ENCODE results near the gene SUCLG2. TPM values are rescaled to one million over a fixed set of nuclear protein-coding genes. Genes with fewer than 3 reads are reported as not detected.

The SUCLG2 gene
- total and polyA plus RNA-seq, 2 of the 4 experiments (the other 2 are of a cell fraction) = 26.8 to 34.6 TPM

DNA sequence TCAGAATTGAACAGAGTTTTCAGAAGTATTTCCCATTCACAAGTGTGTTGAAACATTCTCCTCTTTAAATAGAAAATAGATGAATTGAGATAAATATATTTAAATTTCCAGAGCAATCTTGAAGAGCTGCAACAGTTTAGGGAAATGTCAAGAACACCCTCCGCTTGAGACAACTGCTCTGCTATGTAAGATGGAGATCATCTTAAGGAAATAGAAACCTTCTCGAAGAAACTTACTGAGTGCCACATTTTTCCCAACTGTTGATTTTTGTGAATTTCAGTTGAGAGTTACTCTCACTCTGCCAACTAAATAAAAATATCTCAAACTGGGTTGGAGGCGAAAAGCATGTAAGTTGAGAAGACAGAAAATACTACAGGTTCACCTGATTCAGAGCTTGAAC is 78.0 kb downstream of the SUCLG2 start:
- H3K14ac ChIP-seq (replicated peaks; ENCODE audit: low read depth, low read length) = no peak overlapping the region
- CTCF ChIA-PET = no interaction called here
- no peaks in the 10 kb centered on the region for H3K27me3 ChIP-seq (ENCODE audit: control insufficient read depth, insufficient read depth, low read length)
- in situ Hi-C loops (cut with MboI; ENCODE audit: low sequenced_read_pairs) = no loop called here
- no peak overlapping the region for H3K27ac ChIP-seq (ENCODE audit: insufficient read depth, low read length)
- H3K56ac ChIP-seq (ENCODE audit: extremely low read depth, insufficient read depth, low read length) = no peak overlapping the region
- H3K4me2 ChIP-seq (ENCODE audit: low read depth, low read length) = no peak overlapping the region
- no peaks in the 10 kb centered on the region for H4K20me1 ChIP-seq (ENCODE audit: insufficient read depth, low read length)
- H3K23ac ChIP-seq (ENCODE audit: low read depth, low read length) = no peak overlapping the region
- peaks cover 2% of the 10 kb centered on the region for H3K4me1 ChIP-seq (ENCODE audit: control insufficient read depth, insufficient read depth, low read length)
- DNase-seq (no peak), ATAC-seq (ENCODE audit: low read depth) (no peak)
- H2BK120ac ChIP-seq (ENCODE audit: low read depth, low read length) = no peak overlapping the region
- H4K8ac ChIP-seq (ENCODE audit: low read depth in 2 of 2, low read length in 2 of 2) = no peak overlapping the region
- BruUV-seq (replicated peaks) = no TSS peak
- H4K5ac ChIP-seq (ENCODE audit: low read depth, low read length) = no peak overlapping the region
- TF ChIP-seq BHLHE40 (IDR thresholded peaks at IDR 0.05; ENCODE audit: low read depth, low read length) (no peak), CEBPB (IDR thresholded peaks at IDR 0.05; ENCODE audit: low read depth, low read length) (no peak), MAFK (IDR thresholded peaks at IDR 0.05; ENCODE audit: low read depth, low read length) (no peak), RFX5 (IDR thresholded peaks at IDR 0.05; ENCODE audit: low read depth, low read length) (no peak), MXI1 (IDR thresholded peaks at IDR 0.05; ENCODE audit: borderline replicate concordance, low read depth, low read length) (no peak), MAZ (IDR thresholded peaks at IDR 0.05; ENCODE audit: borderline replicate concordance, low read depth, low read length) (no peak), RCOR1 (IDR thresholded peaks at IDR 0.05; ENCODE audit: insufficient replicate concordance, low read length) (no peak), CHD1 (IDR thresholded peaks at IDR 0.05; ENCODE audit: low read depth, low read length) (no peak), FOS (IDR thresholded peaks at IDR 0.05; ENCODE audit: low read depth, low read length) (no peak)
- TF ChIP-seq, protein P1, sequence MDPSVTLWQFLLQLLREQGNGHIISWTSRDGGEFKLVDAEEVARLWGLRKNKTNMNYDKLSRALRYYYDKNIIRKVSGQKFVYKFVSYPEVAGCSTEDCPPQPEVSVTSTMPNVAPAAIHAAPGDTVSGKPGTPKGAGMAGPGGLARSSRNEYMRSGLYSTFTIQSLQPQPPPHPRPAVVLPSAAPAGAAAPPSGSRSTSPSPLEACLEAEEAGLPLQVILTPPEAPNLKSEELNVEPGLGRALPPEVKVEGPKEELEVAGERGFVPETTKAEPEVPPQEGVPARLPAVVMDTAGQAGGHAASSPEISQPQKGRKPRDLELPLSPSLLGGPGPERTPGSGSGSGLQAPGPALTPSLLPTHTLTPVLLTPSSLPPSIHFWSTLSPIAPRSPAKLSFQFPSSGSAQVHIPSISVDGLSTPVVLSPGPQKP (IDR thresholded peaks at IDR 0.05; ENCODE audit: borderline replicate concordance, low read depth, low read length) = no peak
- TF ChIP-seq, protein P2, sequence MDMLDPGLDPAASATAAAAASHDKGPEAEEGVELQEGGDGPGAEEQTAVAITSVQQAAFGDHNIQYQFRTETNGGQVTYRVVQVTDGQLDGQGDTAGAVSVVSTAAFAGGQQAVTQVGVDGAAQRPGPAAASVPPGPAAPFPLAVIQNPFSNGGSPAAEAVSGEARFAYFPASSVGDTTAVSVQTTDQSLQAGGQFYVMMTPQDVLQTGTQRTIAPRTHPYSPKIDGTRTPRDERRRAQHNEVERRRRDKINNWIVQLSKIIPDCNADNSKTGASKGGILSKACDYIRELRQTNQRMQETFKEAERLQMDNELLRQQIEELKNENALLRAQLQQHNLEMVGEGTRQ (IDR thresholded peaks at IDR 0.05; ENCODE audit: low read depth, low read length) = no peak
- H3K9ac ChIP-seq (ENCODE audit: low read depth, low read length) = no peak overlapping the region
- H3K4me3 ChIP-seq (ENCODE audit: insufficient read depth, low read depth, low read length) = no peak overlapping the region
- no peak overlapping the region for H2AFZ ChIP-seq (replicated peaks; ENCODE audit: low read length, poor library complexity)
- H2BK20ac ChIP-seq (ENCODE audit: low read depth, low read length) = no peak overlapping the region
- H3K79me1 ChIP-seq (ENCODE audit: low read depth in 1 of 2, low read length in 2 of 2) = peaks cover 0 to 10% of the 10 kb centered on the region in 2 experiments; a peak in 1 of 4 replicates
- no peak overlapping the region for H2AK9ac ChIP-seq (replicated peaks; ENCODE audit: low read depth, low read length, poor library complexity)
- no CpG with 5 or more reads among the region's 3 CpGs for WGBS, 2 experiments (ENCODE audit: extremely low coverage in 2 of 2, insufficient read length in 1 of 2)
- no peak overlapping the region for H4K91ac ChIP-seq (ENCODE audit: insufficient read depth, low read depth, low read length)
- no peaks in the 10 kb centered on the region; the same call in 1 of the 2 replicates for H3K9me3 ChIP-seq (ENCODE audit: control insufficient read depth, insufficient read depth, low read length)
- dilution Hi-C loops (cut with HindIII; ENCODE audit: low sequenced_read_pairs, unreplicated experiment) = no loop called here
- H3K9me1 ChIP-seq (ENCODE audit: insufficient read depth, low read length) = 0 out of 2 replicates have a peak, but pooled peaks cover 3% of the 10 kb centered on the region
- H2BK5ac ChIP-seq (ENCODE audit: low read depth, low read length, poor library complexity, severe bottlenecking) = no peak overlapping the region
- POLR2A ChIA-PET (ENCODE audit: unreplicated experiment) = no interaction called here
- intact Hi-C loops (cut with micrococcal nuclease) = no loop called here
- no peak overlapping the region for H2BK15ac ChIP-seq (ENCODE audit: low read depth, low read length)
- H3K36me3 ChIP-seq (ENCODE audit: control insufficient read depth, insufficient read depth, low read length) = no peaks in the 10 kb centered on the region; the same call in 1 of the 2 replicates
- no peak overlapping the region for H3K4ac ChIP-seq (ENCODE audit: low read depth, low read length)
- H2AK5ac ChIP-seq (ENCODE audit: low read depth, low read length) = no peak overlapping the region
- no peak overlapping the region for H3K18ac ChIP-seq (ENCODE audit: low read depth, low read length)

Measured in IMR-90 (cell line).